Measurements from ENCODE around the gene ARAF.

GRCh38 chrX:47574076-47574546, 13.1 kb downstream of the ARAF start:
- TF ChIP-seq ASH2L (IDR thresholded peaks at IDR 0.05; ENCODE audit: low read length) (no peak), NRF1 (IDR thresholded peaks at IDR 0.05; ENCODE audit: low read depth, low read length) (no peak), RAD21 (IDR thresholded peaks at IDR 0.05 in 1 of 2, conservative IDR thresholded peaks at IDR 0.05 in 1 of 2; ENCODE audit: low read depth in 2 of 2, low read length in 2 of 2) (no peak), CTCF (IDR thresholded peaks at IDR 0.05; ENCODE audit: control extremely low read depth in 1 of 3, insufficient read depth in 1 of 3, low read depth in 1 of 3, low read length in 3 of 3) (no peak), SP2 (IDR thresholded peaks at IDR 0.05; ENCODE audit: low read length) (no peak), USF2 (IDR thresholded peaks at IDR 0.05; ENCODE audit: low read length) (no peak), SUZ12 (IDR thresholded peaks at IDR 0.05; ENCODE audit: low read length) (no peak), SIN3A (conservative IDR thresholded peaks at IDR 0.05 in 1 of 2, IDR thresholded peaks at IDR 0.05 in 1 of 2; ENCODE audit: low read depth in 1 of 2, low read length in 2 of 2) (no peak), SP1 (IDR thresholded peaks at IDR 0.05; ENCODE audit: low read depth, low read length) (no peak), POLR2A (IDR thresholded peaks at IDR 0.05; ENCODE audit: control extremely low read depth in 1 of 2, low read depth in 2 of 2, low read length in 2 of 2) (no peak)
- TF ChIP-seq, protein P1, sequence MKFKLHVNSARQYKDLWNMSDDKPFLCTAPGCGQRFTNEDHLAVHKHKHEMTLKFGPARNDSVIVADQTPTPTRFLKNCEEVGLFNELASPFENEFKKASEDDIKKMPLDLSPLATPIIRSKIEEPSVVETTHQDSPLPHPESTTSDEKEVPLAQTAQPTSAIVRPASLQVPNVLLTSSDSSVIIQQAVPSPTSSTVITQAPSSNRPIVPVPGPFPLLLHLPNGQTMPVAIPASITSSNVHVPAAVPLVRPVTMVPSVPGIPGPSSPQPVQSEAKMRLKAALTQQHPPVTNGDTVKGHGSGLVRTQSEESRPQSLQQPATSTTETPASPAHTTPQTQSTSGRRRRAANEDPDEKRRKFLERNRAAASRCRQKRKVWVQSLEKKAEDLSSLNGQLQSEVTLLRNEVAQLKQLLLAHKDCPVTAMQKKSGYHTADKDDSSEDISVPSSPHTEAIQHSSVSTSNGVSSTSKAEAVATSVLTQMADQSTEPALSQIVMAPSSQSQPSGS (IDR thresholded peaks at IDR 0.05; ENCODE audit: low read length) = no peak

All from H1 (cell line).